ENCODE measurements around the gene SH2D1B.
"Not testable (repeated sequence)": the region's sequence is repeated elsewhere in the genome, so short reads cannot be mapped to it uniquely, and the experiment has no call there.

SH2D1B gene

GRCh38 chr1:162361349-162361748, 50.6 kb downstream of the SH2D1B start:
- DNase-seq (ENCODE audit: low spot score): no peak

- no peak for DNase-seq (ENCODE audit: low spot score)
Observed at GRCh38 chr1:162360874-162361260, 51.1 kb downstream of the SH2D1B start.

GRCh38 chr1:162360237-162360873, 51.6 kb downstream of the SH2D1B start:
- DNase-seq (ENCODE audit: low spot score): no peak

- DNase-seq (ENCODE audit: low spot score): no peak
Observed at GRCh38 chr1:162359523-162360236, 52.3 kb downstream of the SH2D1B start.

GRCh38 chr1:162358928-162359327, 53.0 kb downstream of the SH2D1B start:
- DNase-seq (ENCODE audit: low spot score): no peak

GRCh38 chr1:162357681-162358266, 54.2 kb downstream of the SH2D1B start:
- DNase-seq (ENCODE audit: low spot score): peak; percentile 3

GRCh38 chr1:162353702-162354101, 58.2 kb downstream of the SH2D1B start:
- DNase-seq (ENCODE audit: low spot score): no peak

GRCh38 chr1:162353078-162353477, 58.9 kb downstream of the SH2D1B start:
- DNase-seq (ENCODE audit: low spot score): no peak

GRCh38 chr1:162351874-162352273, 60.1 kb downstream of the SH2D1B start:
- not testable (repeated sequence) for DNase-seq (ENCODE audit: low spot score)

- no peak for DNase-seq (ENCODE audit: low spot score)
Observed at GRCh38 chr1:162351246-162351842, 60.6 kb downstream of the SH2D1B start.

- DNase-seq (ENCODE audit: low spot score): no peak
Observed at GRCh38 chr1:162349635-162350330, 62.2 kb downstream of the SH2D1B start.

GRCh38 chr1:162347281-162347680, 64.7 kb downstream of the SH2D1B start:
- no peak for DNase-seq (ENCODE audit: low spot score)

All from globus pallidus (tissue), 1 donor.